ENCODE data around the gene U2AF2. TPM values are rescaled to one million over a fixed set of nuclear protein-coding genes. Genes with fewer than 3 reads are reported as not detected.
A peak's percentile ranks its signal among the peaks of the same experiment; 100 is the strongest.

U2AF2 gene
- total and polyA plus RNA-seq, 4 donors = 109 to 181 (median 132) TPM

- TF ChIP-seq, protein P1, sequence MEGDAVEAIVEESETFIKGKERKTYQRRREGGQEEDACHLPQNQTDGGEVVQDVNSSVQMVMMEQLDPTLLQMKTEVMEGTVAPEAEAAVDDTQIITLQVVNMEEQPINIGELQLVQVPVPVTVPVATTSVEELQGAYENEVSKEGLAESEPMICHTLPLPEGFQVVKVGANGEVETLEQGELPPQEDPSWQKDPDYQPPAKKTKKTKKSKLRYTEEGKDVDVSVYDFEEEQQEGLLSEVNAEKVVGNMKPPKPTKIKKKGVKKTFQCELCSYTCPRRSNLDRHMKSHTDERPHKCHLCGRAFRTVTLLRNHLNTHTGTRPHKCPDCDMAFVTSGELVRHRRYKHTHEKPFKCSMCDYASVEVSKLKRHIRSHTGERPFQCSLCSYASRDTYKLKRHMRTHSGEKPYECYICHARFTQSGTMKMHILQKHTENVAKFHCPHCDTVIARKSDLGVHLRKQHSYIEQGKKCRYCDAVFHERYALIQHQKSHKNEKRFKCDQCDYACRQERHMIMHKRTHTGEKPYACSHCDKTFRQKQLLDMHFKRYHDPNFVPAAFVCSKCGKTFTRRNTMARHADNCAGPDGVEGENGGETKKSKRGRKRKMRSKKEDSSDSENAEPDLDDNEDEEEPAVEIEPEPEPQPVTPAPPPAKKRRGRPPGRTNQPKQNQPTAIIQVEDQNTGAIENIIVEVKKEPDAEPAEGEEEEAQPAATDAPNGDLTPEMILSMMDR (IDR thresholded peaks at IDR 0.05; ENCODE audit: control extremely low read depth, extremely low read depth) = no peak
- H3K4me1 ChIP-seq (ENCODE audit: control insufficient read depth in 5 of 5, insufficient read depth in 5 of 5, low read length in 5 of 5) = peaks cover 13 to 31% (median 20%) of the 10 kb centered on the region in 5 donors
- ATAC-seq (ENCODE audit: insufficient read depth, low FRiP score) (no peak), DNase-seq (no peak)
- H3K27me3 ChIP-seq (ENCODE audit: control insufficient read depth in 3 of 3, insufficient read depth in 3 of 3, low read length in 2 of 3) = no peaks in the 10 kb centered on the region
- H3K9me3 ChIP-seq (ENCODE audit: control insufficient read depth in 4 of 4, insufficient read depth in 3 of 4, low read length in 3 of 4) = no peaks in the 10 kb centered on the region
- 53 to 56% methylated on average over 7 of the region's 7 CpGs for WGBS, 2 donors
- no peak overlapping the region for H3K4me3 ChIP-seq
- H3K36me3 ChIP-seq (ENCODE audit: control insufficient read depth in 4 of 4, insufficient read depth in 4 of 4, low read length in 4 of 4) = peaks cover 9 to 27% (median 12%) of the 10 kb centered on the region in 4 donors
- peak overlapping the region; percentile 70 to 88 for H3K9ac ChIP-seq (ENCODE audit: insufficient read depth in 1 of 2, low read length in 2 of 2)
- H3K27ac ChIP-seq (ENCODE audit: low read depth in 1 of 2, low read length in 1 of 2) = no peak overlapping the region
Observed at GRCh38 chr19:55656552-55656951, 1.7 kb downstream of the U2AF2 start.

- Histone ChIP-seq H3K36me3 (ENCODE audit: control insufficient read depth in 4 of 4, insufficient read depth in 4 of 4, low read length in 4 of 4) (peaks cover 12 to 34% (median 15%) of the 10 kb centered on the region in 4 donors), H3K9ac (ENCODE audit: insufficient read depth in 1 of 2, low read length in 2 of 2) (peak overlapping the region in 1 of 2 donors; percentile 70), H3K4me3 (no peak overlapping the region), H3K27ac (ENCODE audit: low read depth in 1 of 2, low read length in 1 of 2) (no peak overlapping the region), H3K9me3 (ENCODE audit: control insufficient read depth in 4 of 4, insufficient read depth in 3 of 4, low read length in 3 of 4) (no peaks in the 10 kb centered on the region), H3K4me1 (ENCODE audit: control insufficient read depth in 5 of 5, insufficient read depth in 5 of 5, low read length in 5 of 5) (peaks cover 13 to 31% (median 20%) of the 10 kb centered on the region in 5 donors), H3K27me3 (ENCODE audit: control insufficient read depth in 3 of 3, insufficient read depth in 3 of 3, low read length in 2 of 3) (no peaks in the 10 kb centered on the region)
- 43 to 53% methylated on average over 18 of the region's 18 CpGs for WGBS, 2 donors
- DNase-seq = no peak
- TF ChIP-seq, protein P1 (IDR thresholded peaks at IDR 0.05; ENCODE audit: control extremely low read depth, extremely low read depth) = no peak
- ATAC-seq (ENCODE audit: insufficient read depth, low FRiP score) = no peak
Observed at GRCh38 chr19:55656988-55657747, 2.3 kb downstream of the U2AF2 start.

- Histone ChIP-seq H3K27me3 (ENCODE audit: control insufficient read depth in 3 of 3, insufficient read depth in 3 of 3, low read length in 2 of 3) (no peaks in the 10 kb centered on the region), H3K27ac (ENCODE audit: low read depth in 1 of 2, low read length in 1 of 2) (no peak overlapping the region), H3K9ac (ENCODE audit: insufficient read depth in 1 of 2, low read length in 2 of 2) (no peak overlapping the region), H3K36me3 (ENCODE audit: control insufficient read depth in 4 of 4, insufficient read depth in 4 of 4, low read length in 4 of 4) (peaks cover 14 to 49% (median 27%) of the 10 kb centered on the region in 4 donors), H3K4me3 (no peak overlapping the region), H3K4me1 (ENCODE audit: control insufficient read depth in 5 of 5, insufficient read depth in 5 of 5, low read length in 5 of 5) (peaks cover 13 to 31% (median 20%) of the 10 kb centered on the region in 5 donors), H3K9me3 (ENCODE audit: control insufficient read depth in 4 of 4, insufficient read depth in 3 of 4, low read length in 3 of 4) (no peaks in the 10 kb centered on the region)
- TF ChIP-seq, protein P1 (IDR thresholded peaks at IDR 0.05; ENCODE audit: control extremely low read depth, extremely low read depth) = no peak
- WGBS, 2 donors = 92 to 94% methylated on average over 37 of the region's 37 CpGs
- ATAC-seq (ENCODE audit: insufficient read depth, low FRiP score) (no peak), DNase-seq (no peak)
Observed at GRCh38 chr19:55658846-55659459, 4.1 kb downstream of the U2AF2 start.
